IPS-20b (cell line): Measurements from ENCODE around the gene ZSCAN25.
"Not testable (repeated sequence)": the region's sequence is repeated elsewhere in the genome, so short reads cannot be mapped to it uniquely, and the experiment has no call there.

Source experiments
- H3K27ac ChIP-seq: one replicate; pipeline ENCODE4 v1.5.1; 2013; ENCODE audit warnings: low read length
- H3K27me3 ChIP-seq: 2 replicates; pipeline ENCODE4 v1.6.1; 2013; ENCODE audit warnings: mild to moderate bottlenecking, low read length, inconsistent platforms; ENCODE audit not compliant: insufficient read depth
- H3K36me3 ChIP-seq: 2 replicates; pipeline ENCODE4 v1.6.1; 2013; ENCODE audit warnings: low read depth, mild to moderate bottlenecking, inconsistent platforms, low read length, moderate library complexity; ENCODE audit not compliant: insufficient read depth
- H3K4me1 ChIP-seq: 2 replicates; pipeline ENCODE4 v1.6.1; 2013; ENCODE audit warnings: mild to moderate bottlenecking, control low read depth, inconsistent platforms, low read length, moderate library complexity; ENCODE audit not compliant: insufficient read depth
- H3K4me3 ChIP-seq: 2 replicates; pipeline ENCODE4 v1.5.1; 2013; ENCODE audit warnings: mild to moderate bottlenecking, low read length, inconsistent platforms
- H3K9ac ChIP-seq: 2 replicates; pipeline ENCODE4 v1.6.1; 2013; ENCODE audit warnings: low read depth, mild to moderate bottlenecking, inconsistent platforms, low read length, moderate library complexity
- H3K9me3 ChIP-seq: 2 replicates; pipeline ENCODE4 v1.6.1; 2013; ENCODE audit warnings: mild to moderate bottlenecking, low read depth, low read length, inconsistent platforms; ENCODE audit not compliant: insufficient read depth

ZSCAN25 gene

GRCh38 chr7:99616359-99617191, at the start of gene ZSCAN25:
ZSCAN25 (plus strand) TSS chr7:99616946; CDS start chr7:99619607, 2,661 bp downstream.
- peaks cover 10% of the 10 kb centered on the region for H3K4me1 ChIP-seq

GRCh38 chr7:99568770-99569169, 48.0 kb upstream of the ZSCAN25 start:
- H3K4me1 ChIP-seq, H3K27ac ChIP-seq, H3K4me3 ChIP-seq, H3K9ac ChIP-seq, H3K9me3 ChIP-seq, H3K27me3 ChIP-seq: not testable (repeated sequence)
- peaks cover 79% of the 10 kb centered on the region for H3K36me3 ChIP-seq

More at GRCh38 chr7:99616359-99617191, at the start of gene ZSCAN25:
- Histone ChIP-seq H3K9me3 (no peaks in the 10 kb centered on the region), H3K36me3 (peaks cover 36% of the 10 kb centered on the region), H3K27ac (peak within 1 kb of the TSS; percentile 89), H3K4me3 (peak within 1 kb of the TSS; percentile 75), H3K9ac (peak within 1 kb of the TSS; percentile 85), H3K27me3 (no peaks in the 10 kb centered on the region)

GRCh38 chr7:99571768-99572167, 45.0 kb upstream of the ZSCAN25 start:
- peaks cover 56% of the 10 kb centered on the region for H3K36me3 ChIP-seq
- H3K4me3 ChIP-seq = no peak overlapping the region
- no peaks in the 10 kb centered on the region for H3K27me3 ChIP-seq

GRCh38 chr7:99573257-99573656, 43.5 kb upstream of the ZSCAN25 start:
- no peaks in the 10 kb centered on the region for H3K9me3 ChIP-seq
- H3K36me3 ChIP-seq = peaks cover 56% of the 10 kb centered on the region
- no peak overlapping the region for H3K27ac ChIP-seq
- H3K4me1 ChIP-seq = peaks cover 12% of the 10 kb centered on the region; the same call in 1 of the 2 replicates
- no peaks in the 10 kb centered on the region for H3K27me3 ChIP-seq
- no peak overlapping the region for H3K9ac ChIP-seq
- H3K4me3 ChIP-seq = no peak overlapping the region

More at GRCh38 chr7:99571768-99572167, 45.0 kb upstream of the ZSCAN25 start:
- Histone ChIP-seq H3K9me3 (no peaks in the 10 kb centered on the region), H3K9ac (no peak overlapping the region), H3K27ac (no peak overlapping the region), H3K4me1 (peaks cover 12% of the 10 kb centered on the region; the same call in 1 of the 2 replicates)

- no peaks in the 10 kb centered on the region for H3K9me3 ChIP-seq
- peaks cover 29% of the 10 kb centered on the region for H3K36me3 ChIP-seq
- no peaks in the 10 kb centered on the region for H3K27me3 ChIP-seq
- no peak overlapping the region for H3K4me3 ChIP-seq
- no peak overlapping the region for H3K9ac ChIP-seq
- no peak overlapping the region for H3K27ac ChIP-seq
- H3K4me1 ChIP-seq = peaks cover 12% of the 10 kb centered on the region; the same call in 1 of the 2 replicates
Measured at GRCh38 chr7:99576251-99576650, 40.5 kb upstream of the ZSCAN25 start.

GRCh38 chr7:99579281-99579955, 37.3 kb upstream of the ZSCAN25 start:
- peak overlapping the region; percentile 77; the same call in 1 of the 2 replicates for H3K4me3 ChIP-seq
- H3K9ac ChIP-seq = peak overlapping the region; percentile 92; the same call in 1 of the 2 replicates
- H3K9me3 ChIP-seq = no peaks in the 10 kb centered on the region
- H3K36me3 ChIP-seq = no peaks in the 10 kb centered on the region
- H3K27ac ChIP-seq = no peak overlapping the region
- no peaks in the 10 kb centered on the region for H3K27me3 ChIP-seq
- peaks cover 12% of the 10 kb centered on the region; the same call in 1 of the 2 replicates for H3K4me1 ChIP-seq

- Histone ChIP-seq H3K9me3 (no peaks in the 10 kb centered on the region), H3K27me3 (no peaks in the 10 kb centered on the region), H3K36me3 (no peaks in the 10 kb centered on the region), H3K27ac (peak overlapping the region; percentile 16), H3K4me1 (peaks cover 9% of the 10 kb centered on the region; the same call in 1 of the 2 replicates), H3K9ac (peak overlapping the region; percentile 92), H3K4me3 (peak overlapping the region; percentile 77)
Measured at GRCh38 chr7:99579956-99580777, 36.6 kb upstream of the ZSCAN25 start.

- Histone ChIP-seq H3K4me3 (peak overlapping the region; percentile 77), H3K9ac (peak overlapping the region; percentile 92), H3K27ac (peak overlapping the region; percentile 16)
- not testable (repeated sequence) for H3K36me3 ChIP-seq, H3K4me1 ChIP-seq, H3K27me3 ChIP-seq, H3K9me3 ChIP-seq
Measured at GRCh38 chr7:99580778-99581332, 35.9 kb upstream of the ZSCAN25 start.

GRCh38 chr7:99588868-99589267, 27.9 kb upstream of the ZSCAN25 start:
- no peaks in the 10 kb centered on the region for H3K36me3 ChIP-seq
- no peak overlapping the region for H3K4me3 ChIP-seq
- H3K4me1 ChIP-seq = no peaks in the 10 kb centered on the region
- no peaks in the 10 kb centered on the region for H3K27me3 ChIP-seq
- peaks cover 9% of the 10 kb centered on the region; the same call in 1 of the 2 replicates for H3K9me3 ChIP-seq
- no peak overlapping the region for H3K9ac ChIP-seq
- H3K27ac ChIP-seq = no peak overlapping the region

GRCh38 chr7:99594948-99595745, 21.6 kb upstream of the ZSCAN25 start:
- H3K36me3 ChIP-seq = no peaks in the 10 kb centered on the region
- H3K27me3 ChIP-seq = no peaks in the 10 kb centered on the region
- H3K4me1 ChIP-seq = no peaks in the 10 kb centered on the region
- H3K4me3 ChIP-seq = no peak overlapping the region
- no peak overlapping the region for H3K27ac ChIP-seq
- H3K9ac ChIP-seq = no peak overlapping the region
- peaks cover 18% of the 10 kb centered on the region for H3K9me3 ChIP-seq
